ENCODE data around the gene CNPY2. TPM values are rescaled to one million over a fixed set of nuclear protein-coding genes. Genes with fewer than 3 reads are reported as not detected.

The CNPY2 gene
- total and polyA plus RNA-seq, 2 of the 13 experiments (the other 11 are each of a cell fraction or from before 2014, with no cell fraction given): 285 to 356 TPM

GRCh38 chr12:56362130-56363059, 46.6 kb upstream of the CNPY2 start, which contains the start of gene APOF:
APOF (minus strand) TSS chr12:56362857; CDS start chr12:56362745, 112 bp downstream.
- intact Hi-C loops (cut with micrococcal nuclease; ENCODE audit: unreplicated experiment): loop anchor here (1.0 kb wide), 1 partner anchor 86 kb away; no protein-coding TSS in a partner anchor
- 0 out of 2 replicates have a peak, but pooled peaks have one; percentile 39 for TF ChIP-seq ZNF547 (CRISPR knock-in tag; IDR thresholded peaks at IDR 0.05)
- TF ChIP-seq SOX13 (IDR thresholded peaks at IDR 0.05): no peak
- peak in 1 of 2 experiments; percentile 67; a peak in 1 of 4 replicates for TF ChIP-seq SOX13 (CRISPR knock-in tag; conservative IDR thresholded peaks at IDR 0.05 in 1 of 2, IDR thresholded peaks at IDR 0.05 in 1 of 2)
- TF ChIP-seq IRF9 (CRISPR knock-in tag; IDR thresholded peaks at IDR 0.05; ENCODE audit: borderline replicate concordance): no peak
- no peak for TF ChIP-seq ZBTB14 (CRISPR knock-in tag; IDR thresholded peaks at IDR 0.05)
- TF ChIP-seq NCOA5 (CRISPR knock-in tag; IDR thresholded peaks at IDR 0.05): no peak
- no peak for TF ChIP-seq GTF2F1 (IDR thresholded peaks at IDR 0.05; ENCODE audit: low read length)
- no peak for TF ChIP-seq JUN (CRISPR knock-in tag; IDR thresholded peaks at IDR 0.05)
- no peak for TF ChIP-seq BORCS8-MEF2B (CRISPR knock-in tag; IDR thresholded peaks at IDR 0.05)
- no peak for TF ChIP-seq NFATC3 (CRISPR knock-in tag; IDR thresholded peaks at IDR 0.05)
- no peak for TF ChIP-seq KLF12 (CRISPR knock-in tag; IDR thresholded peaks at IDR 0.05; ENCODE audit: borderline replicate concordance)
- TF ChIP-seq RAD21 (CRISPR knock-in tag; IDR thresholded peaks at IDR 0.05): no peak
- TF ChIP-seq ZNF230 (CRISPR knock-in tag; IDR thresholded peaks at IDR 0.05): no peak
- no peak for TF ChIP-seq SIN3B (IDR thresholded peaks at IDR 0.05; ENCODE audit: low read length)
- no peak for TF ChIP-seq CCDC6 (CRISPR knock-in tag; IDR thresholded peaks at IDR 0.05)
- no peak for TF ChIP-seq AHR (CRISPR knock-in tag; IDR thresholded peaks at IDR 0.05)
- no peak for TF ChIP-seq TSC22D2 (CRISPR knock-in tag; IDR thresholded peaks at IDR 0.05; ENCODE audit: borderline replicate concordance)
- TF ChIP-seq MTF2 (CRISPR knock-in tag; IDR thresholded peaks at IDR 0.05; ENCODE audit: borderline replicate concordance): no peak
- TF ChIP-seq ZNF790 (CRISPR knock-in tag; IDR thresholded peaks at IDR 0.05; ENCODE audit: borderline replicate concordance): no peak

More at GRCh38 chr12:56362130-56363059, 46.6 kb upstream of the CNPY2 start, which contains the start of gene APOF:
- H3K4me2 ChIP-seq (ENCODE audit: low read depth, low read length): peak within 1 kb of the TSS; percentile 81
- H3K4me3 ChIP-seq (replicated peaks in 1 of 3; ENCODE audit: insufficient read depth in 1 of 3, low read depth in 2 of 3, low read length in 3 of 3): peak within 1 kb of the TSS; percentile 65 to 94 (median 83)
- H3K9me3 ChIP-seq (ENCODE audit: low read length): no peaks in the 10 kb centered on the region
- TSS peak; percentile 44 for BruUV-seq (replicated peaks)
- peak within 1 kb of the TSS; percentile 62 for H3K9ac ChIP-seq (ENCODE audit: insufficient read depth, low read depth, low read length)
- DNase-seq (ENCODE audit: low spot score) (peak; percentile 92), FAIRE-seq (peak; percentile 91), ATAC-seq (peak; percentile 55)
- peaks cover 85% of the 10 kb centered on the region for H3K4me1 ChIP-seq (ENCODE audit: insufficient read depth, low read length)
- in situ Hi-C loops (cut with HindIII; ENCODE audit: extremely low pct_ligation_motif_present, low pct_unique_long_range_greater_than_20kb): no loop called here
- H3K36me3 ChIP-seq (replicated peaks in 1 of 2; ENCODE audit: control insufficient read depth in 1 of 2, insufficient read depth in 2 of 2, low read length in 2 of 2): no peaks in the 10 kb centered on the region
- ChIA-PET CTCF (ENCODE audit: low intra/inter-chr PET ratio, low total read pairs) (no interaction called here), POLR2A (interaction anchor here (0.5 to 7.9 kb wide), 16 partner anchors 13 to 140 kb away, joined by 3 to 81 read pairs (median 4); partner anchors contain the start of genes CNPY2, GLS2, IL23A and PAN2)
- 44% methylated on average over 10 of the region's 10 CpGs for WGBS (ENCODE audit: low lambda C conversion rate)
- no peaks in the 10 kb centered on the region for H3K27me3 ChIP-seq (ENCODE audit: control insufficient read depth in 1 of 2, insufficient read depth in 2 of 2, low read length in 2 of 2)
- peaks cover 21% of the 10 kb centered on the region for H3K79me2 ChIP-seq (ENCODE audit: insufficient read depth, low read length)
- no peaks in the 10 kb centered on the region for H4K20me1 ChIP-seq (ENCODE audit: insufficient read depth, low read length)
- no peak within 1 kb of the TSS for H2AFZ ChIP-seq (ENCODE audit: low read length)
- peak within 1 kb of the TSS; percentile 83 for H3K27ac ChIP-seq (ENCODE audit: extremely low read length, insufficient read depth, low read length)

Data from HepG2 (cell line).